SU-DHL-6 (cell line): ENCODE measurements around the gene FRMPD1.

Experiments used
- H2AFZ ChIP-seq: fragments of 200-600 bp; sonication (generic); 2 replicates; pipeline ENCODE4 v1.6.1; 2014; ENCODE audit warnings: low read depth, mild to moderate bottlenecking, moderate library complexity, mixed read lengths, antibody characterized with exemption, low read length; ENCODE audit not compliant: severe bottlenecking
- H3F3A ChIP-seq: fragments of 200-600 bp; shearing (Covaris generic); 2 replicates; pipeline ENCODE4 v1.6.0; 2016; ENCODE audit warnings: antibody characterized with exemption, mild to moderate bottlenecking; ENCODE audit not compliant: insufficient read depth
- H3K27ac ChIP-seq: fragments of 200-600 bp; sonication (generic); 2 replicates; pipeline ENCODE4 v1.5.1; 2016; ENCODE audit warnings: low read depth, mild to moderate bottlenecking, low read length, moderate library complexity, mixed read lengths
- H3K27me3 ChIP-seq: fragments of 200-600 bp; sonication (generic), shearing (Covaris generic); 2 replicates; pipeline ENCODE4 v1.6.0; 2014; ENCODE audit warnings: mild to moderate bottlenecking, low read length
- H3K36me3 ChIP-seq: fragments of 200-600 bp; sonication (generic); 2 replicates; pipeline ENCODE4 v1.6.1; 2014; ENCODE audit warnings: mild to moderate bottlenecking, low read length, mixed read lengths
- H3K4me2 ChIP-seq: fragments of 300-600, 200-600 bp; shearing (Covaris generic), sonication (generic); 2 replicates; pipeline ENCODE4 v1.6.0; 2014; ENCODE audit warnings: low read length, low read depth, mild to moderate bottlenecking; ENCODE audit not compliant: poor library complexity, severe bottlenecking
- H3K4me3 ChIP-seq: fragments of 200-600 bp; sonication (generic); 2 replicates; pipeline ENCODE4 v1.5.1; 2014; ENCODE audit warnings: antibody characterized with exemption, low read length, mild to moderate bottlenecking, mixed read lengths; ENCODE audit not compliant: insufficient read depth, poor library complexity, severe bottlenecking
- H3K79me2 ChIP-seq: fragments of 200-600 bp; sonication (generic); 2 replicates; pipeline ENCODE4 v1.6.1; 2014; ENCODE audit warnings: mild to moderate bottlenecking, low read length, moderate library complexity; ENCODE audit not compliant: insufficient read depth
- H3K9ac ChIP-seq: fragments of 200-600 bp; sonication (generic); 2 replicates; pipeline ENCODE4 v1.7.0; 2014; ENCODE audit warnings: mild to moderate bottlenecking, low read length
- H3K9me2 ChIP-seq: fragments of 200-600 bp; sonication (generic); replicated peaks from 2 replicates; pipeline ENCODE4 v1.6.1; 2014; ENCODE audit warnings: low read length; ENCODE audit not compliant: insufficient read depth
- H3K9me3 ChIP-seq: fragments of 200-600 bp; sonication (generic); 2 replicates; pipeline ENCODE4 v1.6.1; 2014; ENCODE audit warnings: low read length, mixed read lengths; ENCODE audit not compliant: insufficient read depth
- H4K20me1 ChIP-seq: fragments of 200-600 bp; sonication (generic); 2 replicates; pipeline ENCODE4 v1.6.1; 2014; ENCODE audit warnings: low read depth, mild to moderate bottlenecking, antibody characterized with exemption, low read length, moderate library complexity, mixed read lengths
- EZH2phosphoT487 ChIP-seq: fragments of 200-600 bp; sonication (generic), shearing (Covaris generic); conservative IDR thresholded peaks from 2 replicates; pipeline ENCODE4 v1.6.1; 2018; ENCODE audit warnings: mild to moderate bottlenecking, antibody characterized with exemption, low read length, moderate library complexity, mixed read lengths
- TF ChIP-seq, protein P1 (sequence below): fragments of 200-600 bp; sonication (generic); IDR thresholded peaks from one replicate; pipeline ENCODE4 v1.5.1; 2017; ENCODE audit warnings: antibody characterized with exemption, mild to moderate bottlenecking, low read length, moderate library complexity; ENCODE audit not compliant: insufficient read depth, poor library complexity, severe bottlenecking

The FRMPD1 gene

DNA sequence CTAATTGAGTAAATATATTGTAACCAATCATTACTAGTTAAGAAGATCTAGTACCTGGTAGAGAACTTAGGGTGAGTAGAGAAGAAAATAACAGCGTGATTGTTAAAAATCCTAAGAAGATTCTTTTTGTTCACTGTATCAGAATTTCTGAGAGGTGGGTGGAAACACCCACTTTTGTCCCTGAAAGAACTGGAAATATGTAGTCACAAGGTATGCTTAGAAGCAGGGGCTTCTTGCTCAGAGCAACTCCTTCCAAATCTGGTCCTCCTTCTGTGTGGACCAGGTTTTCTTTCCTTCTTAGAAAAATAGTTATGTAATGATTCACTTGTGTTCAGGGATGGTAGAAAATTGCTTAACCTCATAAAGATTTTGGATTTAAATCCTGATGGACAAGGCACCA lies 46.5 kb upstream of the FRMPD1 start:
- Histone ChIP-seq H3K9me2 (no peaks in the 10 kb centered on the region), H3K4me3 (no peak overlapping the region), H3K79me2 (no peaks in the 10 kb centered on the region), H3K27me3 (no peaks in the 10 kb centered on the region; the same call in 1 of the 2 replicates), H3K27ac (no peak overlapping the region), H4K20me1 (no peaks in the 10 kb centered on the region), H3K36me3 (no peaks in the 10 kb centered on the region), H3F3A (no peaks in the 10 kb centered on the region), H3K4me2 (no peak overlapping the region), H3K9me3 (no peaks in the 10 kb centered on the region), H2AFZ (no peak overlapping the region), H3K9ac (no peak overlapping the region)
- TF ChIP-seq, protein P1, sequence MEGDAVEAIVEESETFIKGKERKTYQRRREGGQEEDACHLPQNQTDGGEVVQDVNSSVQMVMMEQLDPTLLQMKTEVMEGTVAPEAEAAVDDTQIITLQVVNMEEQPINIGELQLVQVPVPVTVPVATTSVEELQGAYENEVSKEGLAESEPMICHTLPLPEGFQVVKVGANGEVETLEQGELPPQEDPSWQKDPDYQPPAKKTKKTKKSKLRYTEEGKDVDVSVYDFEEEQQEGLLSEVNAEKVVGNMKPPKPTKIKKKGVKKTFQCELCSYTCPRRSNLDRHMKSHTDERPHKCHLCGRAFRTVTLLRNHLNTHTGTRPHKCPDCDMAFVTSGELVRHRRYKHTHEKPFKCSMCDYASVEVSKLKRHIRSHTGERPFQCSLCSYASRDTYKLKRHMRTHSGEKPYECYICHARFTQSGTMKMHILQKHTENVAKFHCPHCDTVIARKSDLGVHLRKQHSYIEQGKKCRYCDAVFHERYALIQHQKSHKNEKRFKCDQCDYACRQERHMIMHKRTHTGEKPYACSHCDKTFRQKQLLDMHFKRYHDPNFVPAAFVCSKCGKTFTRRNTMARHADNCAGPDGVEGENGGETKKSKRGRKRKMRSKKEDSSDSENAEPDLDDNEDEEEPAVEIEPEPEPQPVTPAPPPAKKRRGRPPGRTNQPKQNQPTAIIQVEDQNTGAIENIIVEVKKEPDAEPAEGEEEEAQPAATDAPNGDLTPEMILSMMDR = no peak
- TF ChIP-seq EZH2phosphoT487 = no peak

DNA sequence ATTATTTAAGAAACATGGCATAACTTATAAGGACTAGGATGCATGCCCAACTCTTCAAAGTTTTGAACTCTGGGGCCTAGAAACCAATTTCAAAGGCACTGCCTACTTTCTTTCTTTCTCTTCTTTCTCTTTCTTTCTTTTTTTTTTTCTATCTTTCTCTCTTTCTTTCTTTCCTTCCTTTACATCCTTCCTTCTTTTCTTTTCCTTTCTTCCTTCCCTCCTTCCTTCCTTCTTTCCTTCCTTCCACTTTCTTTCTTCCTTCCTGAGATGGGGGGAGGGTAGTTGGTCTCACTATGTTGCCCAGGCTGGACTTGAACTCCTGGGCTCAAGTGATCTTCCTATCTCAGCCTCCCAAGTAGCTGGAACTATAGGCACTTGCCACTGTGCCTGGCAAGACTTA lies 42.5 kb upstream of the FRMPD1 start:
- Histone ChIP-seq H2AFZ (no peak overlapping the region), H3K27ac (no peak overlapping the region), H3K79me2 (no peaks in the 10 kb centered on the region), H3K9ac (no peak overlapping the region), H3K4me2 (no peak overlapping the region), H3K4me3 (no peak overlapping the region), H3K9me2 (no peaks in the 10 kb centered on the region), H3K9me3 (no peaks in the 10 kb centered on the region), H3F3A (no peaks in the 10 kb centered on the region), H4K20me1 (no peaks in the 10 kb centered on the region), H3K36me3 (no peaks in the 10 kb centered on the region), H3K27me3 (no peaks in the 10 kb centered on the region)
- TF ChIP-seq, protein P1 = no peak
- TF ChIP-seq EZH2phosphoT487 = no peak

DNA sequence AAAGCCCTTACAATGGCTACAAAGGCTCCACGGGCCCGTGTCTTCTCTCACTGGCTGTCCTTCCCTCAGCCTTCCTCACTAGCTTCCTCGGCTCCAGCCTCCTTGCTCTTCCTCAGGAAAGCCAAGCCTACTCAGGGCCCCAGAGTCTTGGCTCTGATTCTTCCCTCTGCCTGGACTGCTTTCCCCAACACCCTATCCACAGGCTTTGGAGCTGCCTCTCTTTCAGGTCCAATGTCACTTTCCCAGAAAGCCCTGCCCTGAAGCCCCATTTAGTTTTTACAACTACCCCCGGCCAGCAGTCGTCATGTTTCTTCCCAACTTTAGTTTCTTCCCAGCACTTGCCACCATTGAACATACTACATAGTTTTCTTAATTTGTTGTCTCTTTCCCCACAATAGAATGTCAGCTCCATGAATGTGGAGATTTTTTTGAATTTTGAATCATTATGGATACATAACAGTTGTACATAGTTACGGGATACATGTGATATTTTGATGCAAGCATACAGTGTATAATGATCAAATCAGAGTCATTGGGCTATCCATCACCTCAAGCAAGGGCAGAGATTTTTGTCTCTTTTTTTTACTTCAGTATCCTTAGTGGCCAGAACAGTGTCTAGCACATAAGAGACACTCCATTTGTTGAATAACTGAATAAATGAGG lies 40.9 kb upstream of the FRMPD1 start:
- TF ChIP-seq EZH2phosphoT487 = no peak
- Histone ChIP-seq H3K4me2 (no peak overlapping the region), H3K36me3 (no peaks in the 10 kb centered on the region), H4K20me1 (no peaks in the 10 kb centered on the region), H3K79me2 (no peaks in the 10 kb centered on the region), H3K4me3 (no peak overlapping the region), H2AFZ (no peak overlapping the region), H3F3A (no peaks in the 10 kb centered on the region), H3K9me3 (no peaks in the 10 kb centered on the region), H3K9ac (no peak overlapping the region), H3K27me3 (no peaks in the 10 kb centered on the region), H3K27ac (no peak overlapping the region), H3K9me2 (no peaks in the 10 kb centered on the region)

DNA sequence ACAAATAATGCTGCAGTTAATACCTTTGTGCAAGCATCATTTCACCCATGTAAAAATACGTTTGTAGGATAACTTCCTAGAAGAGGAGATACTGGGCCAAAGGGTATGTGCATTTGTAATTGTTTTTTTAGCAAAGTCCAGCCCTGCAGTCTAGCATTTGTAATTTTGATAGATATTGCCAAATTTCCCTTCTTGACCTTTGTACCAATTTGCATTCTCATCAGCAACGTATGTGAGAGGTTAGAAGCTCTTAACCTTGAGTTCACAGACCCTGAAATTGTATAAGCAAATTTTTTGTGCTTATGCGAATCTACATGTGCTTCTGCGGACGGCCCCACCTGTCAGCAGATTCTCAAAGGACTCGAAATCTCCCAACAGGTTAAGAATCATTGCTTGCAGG lies 39.7 kb upstream of the FRMPD1 start:
- H3K27ac ChIP-seq = no peak overlapping the region
- H3F3A ChIP-seq = no peaks in the 10 kb centered on the region
- no peak overlapping the region for H3K4me3 ChIP-seq
- H2AFZ ChIP-seq = no peak overlapping the region
- H3K36me3 ChIP-seq = no peaks in the 10 kb centered on the region
- no peaks in the 10 kb centered on the region for H3K9me3 ChIP-seq
- H3K9me2 ChIP-seq = no peaks in the 10 kb centered on the region
- TF ChIP-seq EZH2phosphoT487 = no peak
- TF ChIP-seq, protein P1 = no peak
- H3K4me2 ChIP-seq = no peak overlapping the region
- H3K79me2 ChIP-seq = no peaks in the 10 kb centered on the region
- H3K9ac ChIP-seq = no peak overlapping the region
- H4K20me1 ChIP-seq = no peaks in the 10 kb centered on the region
- no peaks in the 10 kb centered on the region for H3K27me3 ChIP-seq
